HG03354 (cell line): Measurements from ENCODE around the gene CH25H.
A peak's percentile ranks its signal among the peaks of the same experiment; 100 is the strongest.

Source experiments
- ATAC-seq: cut with Tn5 transposase; IDR thresholded peaks from one replicate; pipeline ENCODE4 v1.9.1; 2021; ENCODE audit warnings: mild to moderate bottlenecking; ENCODE audit not compliant: unreplicated experiment, poor library complexity, severe bottlenecking

Gene CH25H

GRCh38 chr10:89235073-89235798 lies 28.1 kb upstream of the CH25H start:
- no peak for ATAC-seq

GRCh38 chr10:89233033-89233432 lies 25.9 kb upstream of the CH25H start:
- ATAC-seq = no peak

GRCh38 chr10:89228962-89229361 lies 21.8 kb upstream of the CH25H start:
- ATAC-seq = no peak

- no peak for ATAC-seq
Measured at GRCh38 chr10:89228146-89228545, 21.0 kb upstream of the CH25H start.

- ATAC-seq = no peak
Measured at GRCh38 chr10:89226891-89227290, 19.8 kb upstream of the CH25H start.

GRCh38 chr10:89224739-89225443 lies 17.8 kb upstream of the CH25H start:
- no peak for ATAC-seq

- no peak for ATAC-seq
Measured at GRCh38 chr10:89221919-89222318, 14.8 kb upstream of the CH25H start.

GRCh38 chr10:89219513-89220218 lies 12.5 kb upstream of the CH25H start:
- no peak for ATAC-seq

- no peak for ATAC-seq
Measured at GRCh38 chr10:89217057-89217990, 10.2 kb upstream of the CH25H start.

- ATAC-seq = no peak
Measured at GRCh38 chr10:89216056-89216455, 8.9 kb upstream of the CH25H start.

- no peak for ATAC-seq
Measured at GRCh38 chr10:89215511-89215910, 8.4 kb upstream of the CH25H start.

- ATAC-seq = no peak
Measured at GRCh38 chr10:89214566-89215165, 7.5 kb upstream of the CH25H start.

GRCh38 chr10:89213191-89213808 lies 6.2 kb upstream of the CH25H start:
- no peak for ATAC-seq

GRCh38 chr10:89210794-89211425 lies 3.8 kb upstream of the CH25H start:
- no peak for ATAC-seq

- ATAC-seq = no peak
Measured at GRCh38 chr10:89209718-89210117, 2.6 kb upstream of the CH25H start.

GRCh38 chr10:89207801-89208551 lies 859 bp upstream of the CH25H start:
- ATAC-seq = peak; percentile 22

- peak; percentile 52 for ATAC-seq
Measured at GRCh38 chr10:89206402-89207180, 526 bp downstream of the CH25H start.
